Transverse colon (tissue), 4 donors: ENCODE results near the gene IFNG-AS1. TPM values are rescaled to one million over a fixed set of nuclear protein-coding genes. Genes with fewer than 3 reads are reported as not detected.

ENCODE experiments used
- DNase-seq: peaks from one replicate; pipeline ENCODE4 v3.0.0-alpha.2; 2019
- H3K27ac ChIP-seq, 4 donors: fragments of 200-600 bp; sonication (generic); 2 replicates each; pipeline ENCODE4 v1.5.1; 2016 to 2018; ENCODE audit warnings: inconsistent platforms in 4 of 4
- H3K27me3 ChIP-seq: fragments of 200-600 bp; sonication (generic); 2 replicates; pipeline ENCODE4 v1.5.1; 2017; ENCODE audit warnings: inconsistent platforms
- H3K36me3 ChIP-seq, 4 donors: fragments of 200-600 bp; sonication (generic); 2 replicates each; pipeline ENCODE4 v1.5.1; 2017 to 2019; ENCODE audit warnings: inconsistent platforms in 4 of 4
- H3K4me1 ChIP-seq, 4 donors: fragments of 200-600 bp; sonication (generic); 2 replicates each; pipeline ENCODE4 v1.5.1; 2017 to 2020; ENCODE audit warnings: inconsistent platforms in 4 of 4
- H3K4me3 ChIP-seq, 4 donors: fragments of 200-600 bp; sonication (generic); 1 replicate in 1 of 4; 2 replicates in 3 of 4; pipeline versions ENCODE4 v1.5.1 to v1.6.1; 2017 to 2019; ENCODE audit warnings: inconsistent platforms in 4 of 4
- H3K9me3 ChIP-seq, 2 donors: fragments of 200-600 bp; sonication (generic); 2 replicates each; pipeline ENCODE4 v1.5.1; 2017 to 2019; ENCODE audit warnings: inconsistent platforms in 2 of 2
- EP300 ChIP-seq: sonication (generic); formaldehyde crosslinking; IDR thresholded peaks from one replicate; pipeline ENCODE4 v1.6.1; 2017; ENCODE audit warnings: antibody characterized with exemption, low read depth
- POLR2A ChIP-seq: fragments of 450-650 bp; IDR thresholded peaks from one replicate; pipeline ENCODE4 v1.6.1; 2016; ENCODE audit warnings: antibody characterized with exemption, mild to moderate bottlenecking, moderate library complexity
- POLR2AphosphoS5 ChIP-seq, 3 donors: sonication (generic); formaldehyde crosslinking; IDR thresholded peaks; one replicate each; pipeline ENCODE4 v1.6.1; 2016; ENCODE audit warnings: antibody characterized with exemption in 3 of 3
- WGBS, 2 donors: methylation state at CpG; one replicate each; pipeline ENCODE4 v1.1.5; 2018; ENCODE audit warnings: low coverage in 1 of 2; 5-methylcytosine and 5-hydroxymethylcytosine counted together
- in situ Hi-C, 4 donors: fragments of 200-750 bp; cut with MboI; loops; one replicate each; pipeline versions ENCODE4 v1.15.0 to v1.15.1; 2017; ENCODE audit warnings: low sequenced_read_pairs in 3 of 4, low pct_ligation_motif_present in 1 of 4, low pct_unique_long_range_greater_than_20kb in 1 of 4
- intact Hi-C: fragments of 100-400 bp; cut with DNase I; formaldehyde crosslinking; loops from one replicate; pipeline ENCODE4 v1.15.1; 2023; ENCODE audit warnings: low total_unique reads
- total RNA-seq, 4 donors: library from RNA; depleted of rRNA; stranded (reverse); fragments of >200 nt; gene quantifications; one replicate each; pipeline ENCODE4 v1.1.0, GENCODE V29; 2016
- TF ChIP-seq, protein P1 (sequence below), 5 experiments: fragments of 200-600 bp in 3 of 5; fragments of 450-650 bp in 2 of 5; sonication (generic) in 3 of 5; IDR thresholded peaks; 1 replicate in 2 of 5; 2 replicates in 3 of 5; pipeline ENCODE4 v1.5.1; 2016 to 2017; ENCODE audit warnings: antibody characterized with exemption in 5 of 5, inconsistent platforms in 3 of 5, mild to moderate bottlenecking in 2 of 5, moderate library complexity in 1 of 5

The IFNG-AS1 gene
- total RNA-seq, 4 donors from 2014 or later, result 0.68 to 7.1 TPM; not detected in 2

DNA sequence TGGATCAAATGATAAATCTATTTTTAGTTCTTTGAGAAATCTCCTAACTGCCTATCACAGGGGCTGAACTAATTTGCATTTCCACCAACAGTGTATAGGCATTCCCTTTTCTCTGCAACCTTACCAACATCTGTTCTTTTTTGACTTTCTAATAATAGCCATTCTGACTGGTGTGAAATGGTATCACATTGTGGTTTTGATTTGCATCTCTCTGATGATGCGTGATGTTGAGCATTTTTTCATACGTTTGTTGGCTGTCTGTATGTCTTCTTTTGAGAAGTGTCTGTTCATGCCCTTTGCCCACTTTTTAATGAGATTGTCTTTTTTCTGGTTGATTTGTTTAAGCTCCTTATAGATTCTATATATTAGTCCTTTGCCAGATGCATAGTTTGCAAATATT is 67.1 kb downstream of the IFNG-AS1 start:
- intact Hi-C loops (no loop called here), in situ Hi-C loops (no loop called here)
- H3K36me3 ChIP-seq, result no peaks in the 10 kb centered on the region
- TF ChIP-seq POLR2A (no peak), EP300 (no peak), POLR2AphosphoS5 (IDR thresholded peaks at IDR 0.05) (no peak)
- TF ChIP-seq, protein P1, sequence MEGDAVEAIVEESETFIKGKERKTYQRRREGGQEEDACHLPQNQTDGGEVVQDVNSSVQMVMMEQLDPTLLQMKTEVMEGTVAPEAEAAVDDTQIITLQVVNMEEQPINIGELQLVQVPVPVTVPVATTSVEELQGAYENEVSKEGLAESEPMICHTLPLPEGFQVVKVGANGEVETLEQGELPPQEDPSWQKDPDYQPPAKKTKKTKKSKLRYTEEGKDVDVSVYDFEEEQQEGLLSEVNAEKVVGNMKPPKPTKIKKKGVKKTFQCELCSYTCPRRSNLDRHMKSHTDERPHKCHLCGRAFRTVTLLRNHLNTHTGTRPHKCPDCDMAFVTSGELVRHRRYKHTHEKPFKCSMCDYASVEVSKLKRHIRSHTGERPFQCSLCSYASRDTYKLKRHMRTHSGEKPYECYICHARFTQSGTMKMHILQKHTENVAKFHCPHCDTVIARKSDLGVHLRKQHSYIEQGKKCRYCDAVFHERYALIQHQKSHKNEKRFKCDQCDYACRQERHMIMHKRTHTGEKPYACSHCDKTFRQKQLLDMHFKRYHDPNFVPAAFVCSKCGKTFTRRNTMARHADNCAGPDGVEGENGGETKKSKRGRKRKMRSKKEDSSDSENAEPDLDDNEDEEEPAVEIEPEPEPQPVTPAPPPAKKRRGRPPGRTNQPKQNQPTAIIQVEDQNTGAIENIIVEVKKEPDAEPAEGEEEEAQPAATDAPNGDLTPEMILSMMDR (IDR thresholded peaks at IDR 0.05), result no peak
- H3K9me3 ChIP-seq, result peaks cover 0 to 2% of the 10 kb centered on the region in 2 donors
- no peak for DNase-seq
- no peak overlapping the region for H3K27ac ChIP-seq
- H3K27me3 ChIP-seq, result no peaks in the 10 kb centered on the region
- H3K4me1 ChIP-seq, result no peaks in the 10 kb centered on the region
- H3K4me3 ChIP-seq, result no peak overlapping the region
- WGBS, 2 donors, result 74 to 90% methylated on average over 2 of the region's 2 CpGs

DNA sequence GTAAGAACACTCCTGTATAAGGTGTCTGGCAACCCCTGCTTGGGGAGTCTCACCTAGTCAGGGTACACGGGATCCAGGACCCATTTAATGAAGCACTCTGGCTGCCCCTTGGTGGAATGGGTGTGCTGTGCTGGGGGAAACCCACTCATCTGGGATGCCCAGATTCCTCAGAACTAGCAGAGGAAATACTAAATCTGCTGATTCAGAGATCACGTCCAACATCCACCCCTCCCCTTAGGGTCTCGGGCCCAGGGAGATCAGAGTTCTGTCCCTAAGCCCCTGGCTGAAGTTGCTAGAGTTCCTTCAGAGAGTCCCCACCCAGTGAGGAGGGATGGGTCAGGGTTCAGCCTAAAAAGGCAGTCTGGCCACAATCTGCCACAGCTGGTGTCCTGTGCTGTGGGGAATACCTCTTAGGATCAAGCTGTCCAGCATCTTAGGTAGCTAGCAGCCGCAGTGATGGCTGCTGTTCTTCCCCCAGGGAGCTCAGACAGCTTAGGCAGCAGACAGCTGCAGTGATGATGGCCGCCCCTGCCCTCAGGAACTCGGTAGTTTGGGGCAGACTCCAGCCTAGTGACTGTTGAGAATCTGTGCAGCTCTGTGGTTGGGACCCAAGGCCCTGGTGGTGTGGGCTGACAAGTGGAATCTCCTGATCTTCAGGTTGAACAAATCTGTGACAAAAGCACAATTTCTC is 74.8 kb downstream of the IFNG-AS1 start:
- no peak for TF ChIP-seq EP300
- Histone ChIP-seq H3K4me1 (no peaks in the 10 kb centered on the region), H3K27ac (no peak overlapping the region), H3K36me3 (no peaks in the 10 kb centered on the region), H3K9me3 (no peaks in the 10 kb centered on the region), H3K27me3 (no peaks in the 10 kb centered on the region), H3K4me3 (no peak overlapping the region)
- 68% methylated on average over 6 of the region's 6 CpGs; no CpG with 5 or more reads in 1 of the 2 donors for WGBS, 2 donors
- in situ Hi-C loops, result no loop called here
- intact Hi-C loops, result no loop called here
- no peak for DNase-seq

DNA sequence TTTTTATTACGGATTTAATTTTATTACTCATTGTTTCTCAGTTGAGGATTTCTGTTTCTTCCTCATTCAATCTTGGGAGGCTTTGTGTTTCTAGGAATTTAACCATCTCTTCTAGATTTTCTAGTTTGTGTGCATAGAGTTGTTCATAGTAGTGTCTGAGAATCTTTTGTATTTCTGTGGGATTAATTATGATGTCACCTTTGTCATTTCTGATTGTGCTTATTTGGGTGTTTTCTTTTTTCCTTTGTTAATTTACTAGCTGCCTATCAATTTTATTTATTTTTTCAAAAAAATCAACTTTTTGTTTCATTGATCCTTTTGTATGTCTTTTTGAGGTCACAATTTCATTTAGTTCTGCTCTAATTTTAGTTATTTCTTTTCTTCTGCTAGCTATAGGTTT is 75.9 kb downstream of the IFNG-AS1 start:
- TF ChIP-seq POLR2A (no peak), EP300 (no peak), POLR2AphosphoS5 (IDR thresholded peaks at IDR 0.05) (no peak)
- TF ChIP-seq, protein P1 (IDR thresholded peaks at IDR 0.05), result no peak
- in situ Hi-C loops (no loop called here), intact Hi-C loops (no loop called here)
- Histone ChIP-seq H3K9me3 (no peaks in the 10 kb centered on the region), H3K4me3 (no peak overlapping the region), H3K27ac (no peak overlapping the region), H3K27me3 (no peaks in the 10 kb centered on the region), H3K4me1 (no peaks in the 10 kb centered on the region), H3K36me3 (no peaks in the 10 kb centered on the region)
- WGBS, 2 donors, result 62 to 83% methylated on average over 1 of the region's 1 CpG
- DNase-seq, result no peak

DNA sequence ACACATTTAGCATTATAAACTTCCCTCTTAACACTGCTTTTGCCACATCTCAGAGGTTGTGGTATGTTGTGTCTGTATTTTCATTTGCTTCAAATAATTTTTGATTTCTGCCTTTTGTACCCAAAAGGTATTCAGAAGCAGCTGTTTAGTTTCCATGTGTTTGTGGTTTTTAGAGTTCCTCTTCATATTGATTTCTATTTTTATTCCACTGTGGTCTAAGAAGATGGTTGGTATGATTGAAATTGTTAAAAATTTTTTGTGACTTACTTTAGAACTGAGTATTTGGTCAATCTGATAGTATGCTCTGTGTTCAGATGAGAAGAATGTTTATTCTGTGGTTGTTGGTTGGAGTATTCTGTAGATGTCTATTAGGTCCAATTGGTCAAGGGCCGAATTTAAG is 76.4 kb downstream of the IFNG-AS1 start:
- in situ Hi-C loops (no loop called here), intact Hi-C loops (no loop called here)
- Histone ChIP-seq H3K36me3 (no peaks in the 10 kb centered on the region), H3K27me3 (no peaks in the 10 kb centered on the region), H3K27ac (no peak overlapping the region), H3K9me3 (no peaks in the 10 kb centered on the region), H3K4me3 (no peak overlapping the region), H3K4me1 (no peaks in the 10 kb centered on the region)
- TF ChIP-seq POLR2A (no peak), POLR2AphosphoS5 (IDR thresholded peaks at IDR 0.05) (no peak), EP300 (no peak)
- TF ChIP-seq, protein P1 (IDR thresholded peaks at IDR 0.05), result no peak
- no peak for DNase-seq
- WGBS, 2 donors, result 89 to 100% methylated on average over 1 of the region's 1 CpG

DNA sequence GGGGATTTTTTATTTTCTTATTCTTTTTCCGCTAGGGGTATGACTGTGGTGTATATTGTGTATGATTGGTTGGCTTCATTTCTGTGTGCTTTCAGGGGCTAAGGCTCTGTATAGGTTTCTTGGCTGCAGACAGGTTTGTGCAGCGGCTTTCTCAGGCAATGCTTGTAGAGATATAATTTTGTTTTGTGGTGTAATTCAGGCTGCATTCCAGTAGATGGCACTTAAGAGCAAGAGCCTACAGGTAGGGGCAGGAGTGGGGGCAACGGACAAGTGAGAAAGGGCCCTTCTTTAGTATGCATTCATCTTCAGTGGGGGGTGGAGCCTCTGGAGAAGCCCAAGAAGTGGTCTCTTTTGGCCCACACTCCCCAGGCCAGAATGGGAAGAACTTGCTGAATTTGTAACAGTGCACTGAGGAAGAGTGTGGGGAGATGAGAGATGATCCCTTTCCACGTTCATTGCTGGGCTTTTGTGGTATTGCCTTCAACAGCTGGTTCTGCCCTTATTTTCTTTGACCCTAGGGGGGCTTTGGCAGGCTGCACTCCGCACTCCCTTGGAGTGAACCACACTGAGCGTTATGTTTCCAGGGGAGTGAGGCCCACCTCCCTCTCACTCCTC is 78.6 kb downstream of the IFNG-AS1 start:
- intact Hi-C loops (no loop called here), in situ Hi-C loops (no loop called here)
- 86 to 100% methylated on average over 2 to 6 of the region's 6 CpGs for WGBS, 2 donors

More for the DNA sequence above, 78.6 kb downstream of the IFNG-AS1 start:
- H3K4me1 ChIP-seq, result no peaks in the 10 kb centered on the region
- H3K36me3 ChIP-seq, result no peaks in the 10 kb centered on the region
- no peak for TF ChIP-seq POLR2A
- TF ChIP-seq, protein P1 (IDR thresholded peaks at IDR 0.05), result peak in 1 of 5 experiments; percentile 5
- TF ChIP-seq EP300, result no peak
- H3K4me3 ChIP-seq, result no peak overlapping the region
- H3K9me3 ChIP-seq, result no peaks in the 10 kb centered on the region
- no peak for DNase-seq
- H3K27ac ChIP-seq, result no peak overlapping the region
- no peaks in the 10 kb centered on the region for H3K27me3 ChIP-seq
